IPS DF 4.7 (cell line): ENCODE measurements around the gene HSPBAP1.

Experiments used
- DNase-seq: peaks from one replicate; pipeline ENCODE4 v3.0.0-alpha.2; 2013; ENCODE audit warnings: low spot score; ENCODE audit errors: extremely low read depth

The HSPBAP1 gene

DNA sequence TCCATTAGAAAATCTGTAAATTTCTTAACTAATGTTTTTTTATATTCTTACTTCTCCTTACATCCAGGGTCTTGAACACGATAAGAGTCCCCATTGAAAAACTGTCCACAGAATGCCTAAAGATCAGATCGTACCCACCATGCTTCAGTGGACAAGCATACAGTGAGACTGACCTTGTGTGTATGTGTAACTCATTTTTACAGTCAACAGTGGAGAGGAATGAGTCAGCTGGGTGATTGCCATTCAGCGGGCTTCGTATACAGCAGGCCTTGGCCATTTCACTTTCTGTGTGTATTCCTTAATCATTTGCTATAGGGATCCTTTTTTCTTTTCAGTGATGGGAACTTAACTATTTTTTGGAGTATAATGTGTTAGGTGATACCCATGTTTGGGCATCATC is 102.4 kb downstream of the HSPBAP1 start:
- DNase-seq = no peak

- no peak for DNase-seq
These were observed 103.5 kb downstream of the HSPBAP1 start for GRCh38 chr3:122690096-122690495.
